Left lung (tissue), 10 donors: Measurements from ENCODE around the gene ENTPD6. TPM values are rescaled to one million over a fixed set of nuclear protein-coding genes. Genes with fewer than 3 reads are reported as not detected.

Experiments used
- ATAC-seq: fragments of 200-7000 bp; cut with Tn5 transposase; one replicate; pipeline ENCODE4 v1.9.1; 2020; ENCODE audit warnings: moderate library complexity
- DNase-seq, 4 donors: peaks; one replicate each; pipeline ENCODE4 v3.0.0-alpha.2; 2013 to 2020
- H3K27ac ChIP-seq, 2 donors: fragments of 200-600 bp; sonication (generic) in 1 of 2; one replicate each; pipeline versions ENCODE4 v1.5.0 to v1.8.0; 2020 to 2021
- H3K27me3 ChIP-seq, 2 donors: fragments of 200-600 bp; sonication (generic) in 1 of 2; one replicate each; pipeline versions ENCODE4 v1.5.0 to v1.8.0; 2020 to 2021
- H3K36me3 ChIP-seq, 2 donors: fragments of 200-600 bp; sonication (generic) in 1 of 2; one replicate each; pipeline versions ENCODE4 v1.5.0 to v1.8.0; 2020 to 2021
- H3K4me1 ChIP-seq, 2 donors: fragments of 200-600 bp; one replicate each; pipeline ENCODE4 v1.8.0; 2021
- H3K4me3 ChIP-seq, 2 donors: fragments of 200-600 bp; sonication (generic) in 1 of 2; one replicate each; pipeline versions ENCODE4 v1.5.0 to v1.8.0; 2020 to 2021; ENCODE audit warnings: mild to moderate bottlenecking in 1 of 2
- H3K9me3 ChIP-seq, 2 donors: fragments of 200-600 bp; sonication (generic) in 1 of 2; one replicate each; pipeline versions ENCODE4 v1.5.0 to v1.8.0; 2020 to 2021
- CTCF ChIP-seq, 2 donors: fragments of 200-600 bp; sonication (generic) in 1 of 2; IDR thresholded peaks; one replicate each; pipeline versions ENCODE4 v1.5.0 to v1.8.0; 2021; ENCODE audit warnings: antibody characterized with exemption in 2 of 2
- intact Hi-C, 2 donors: fragments of 100-400 bp; cut with DNase I; formaldehyde crosslinking; loops; one replicate each; pipeline versions ENCODE4 v1.11.2 to v1.14.2; 2022
- polyA plus RNA-seq, 6 donors: library from polyadenylated mRNA; unstranded; fragments of 120-200 nt; gene quantifications; one replicate each; pipeline ENCODE4 v1.2.1, GENCODE V29; 2013; ENCODE audit not compliant: insufficient read length in 6 of 6
- total RNA-seq, 2 donors: library from RNA; stranded (reverse); fragmentation: NEBNext Ultra II Directional; extraction: Animal tissue kit (Norgen Biotek cat#: 25700); gene quantifications; one replicate each; pipeline ENCODE4 v1.2.1, GENCODE V29; 2021
- donor health status: DM: no; HTN: yes; CAD: no.
- donor health status: DM: no; HTN: no; CAD: no.

Gene ENTPD6
- total and polyA plus RNA-seq, 8 donors: 40.2 to 76.3 (median 47.8) TPM

DNA sequence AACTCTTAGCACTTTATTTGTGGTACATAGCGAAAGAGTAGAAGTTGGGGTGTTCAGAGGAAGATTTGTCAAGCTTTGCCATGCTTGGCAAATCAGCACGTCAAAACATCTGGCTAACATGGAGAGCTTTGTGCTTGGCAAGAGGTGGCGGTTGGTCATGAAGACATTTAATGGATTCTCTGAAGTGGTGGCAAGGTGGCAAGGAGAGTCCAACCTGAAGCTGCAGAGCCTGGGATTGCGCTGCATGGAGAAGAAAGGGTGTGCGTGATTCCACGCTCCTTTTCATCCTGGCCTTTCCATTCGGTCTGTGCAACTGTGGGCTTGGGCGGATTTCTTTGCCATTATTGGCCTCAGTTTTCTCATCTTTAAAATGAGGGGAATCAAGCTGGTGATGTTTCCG, 55.5 kb downstream of the ENTPD6 start:
- H3K27ac ChIP-seq: no peak overlapping the region
- no peaks in the 10 kb centered on the region for H3K9me3 ChIP-seq
- intact Hi-C loops: no loop called here
- peaks cover 6 to 67% of the 10 kb centered on the region in 2 donors for H3K4me1 ChIP-seq
- DNase-seq (no peak), ATAC-seq (no peak)
- no peaks in the 10 kb centered on the region for H3K36me3 ChIP-seq
- no peaks in the 10 kb centered on the region for H3K27me3 ChIP-seq
- no peak for TF ChIP-seq CTCF (IDR thresholded peaks at IDR 0.05)
- H3K4me3 ChIP-seq: no peak overlapping the region

- H3K4me1 ChIP-seq: peaks cover 6 to 66% of the 10 kb centered on the region in 2 donors
- no peak for ATAC-seq
Measured at GRCh38 chr20:25251558-25251957, 56.0 kb downstream of the ENTPD6 start.

DNA sequence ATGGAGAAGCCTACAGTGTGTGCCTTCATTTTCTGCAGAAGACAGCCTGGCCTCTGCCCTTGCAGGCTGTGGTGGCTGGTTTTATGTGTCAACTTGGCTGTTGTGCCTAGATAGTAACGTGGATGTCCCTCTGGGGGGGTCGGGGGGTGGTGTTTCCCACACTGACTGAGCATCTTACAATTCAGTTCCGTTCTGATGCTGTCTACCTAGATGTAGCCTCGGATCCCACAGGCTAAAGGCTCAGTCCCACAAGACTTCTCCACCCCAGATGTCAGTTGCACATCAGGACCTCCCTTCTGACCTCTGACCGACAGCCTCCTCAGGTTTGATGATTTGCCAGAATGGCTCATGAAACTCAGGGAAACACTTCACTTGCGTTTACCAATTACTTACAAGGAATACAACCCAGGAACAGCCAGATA, 56.7 kb downstream of the ENTPD6 start:
- DNase-seq (no peak), ATAC-seq (no peak)
- Histone ChIP-seq H3K36me3 (no peaks in the 10 kb centered on the region), H3K4me1 (peaks cover 6 to 60% of the 10 kb centered on the region in 2 donors), H3K4me3 (no peak overlapping the region), H3K9me3 (no peaks in the 10 kb centered on the region), H3K27me3 (no peaks in the 10 kb centered on the region), H3K27ac (no peak overlapping the region)
- TF ChIP-seq CTCF (IDR thresholded peaks at IDR 0.05): no peak
- intact Hi-C loops: no loop called here

More at GRCh38 chr20:25251558-25251957, 56.0 kb downstream of the ENTPD6 start:
- H3K9me3 ChIP-seq: no peaks in the 10 kb centered on the region
- DNase-seq: no peak
- no peak overlapping the region for H3K4me3 ChIP-seq
- no peak overlapping the region for H3K27ac ChIP-seq
- intact Hi-C loops: no loop called here
- H3K36me3 ChIP-seq: no peaks in the 10 kb centered on the region
- no peak for TF ChIP-seq CTCF (IDR thresholded peaks at IDR 0.05)
- H3K27me3 ChIP-seq: no peaks in the 10 kb centered on the region

DNA sequence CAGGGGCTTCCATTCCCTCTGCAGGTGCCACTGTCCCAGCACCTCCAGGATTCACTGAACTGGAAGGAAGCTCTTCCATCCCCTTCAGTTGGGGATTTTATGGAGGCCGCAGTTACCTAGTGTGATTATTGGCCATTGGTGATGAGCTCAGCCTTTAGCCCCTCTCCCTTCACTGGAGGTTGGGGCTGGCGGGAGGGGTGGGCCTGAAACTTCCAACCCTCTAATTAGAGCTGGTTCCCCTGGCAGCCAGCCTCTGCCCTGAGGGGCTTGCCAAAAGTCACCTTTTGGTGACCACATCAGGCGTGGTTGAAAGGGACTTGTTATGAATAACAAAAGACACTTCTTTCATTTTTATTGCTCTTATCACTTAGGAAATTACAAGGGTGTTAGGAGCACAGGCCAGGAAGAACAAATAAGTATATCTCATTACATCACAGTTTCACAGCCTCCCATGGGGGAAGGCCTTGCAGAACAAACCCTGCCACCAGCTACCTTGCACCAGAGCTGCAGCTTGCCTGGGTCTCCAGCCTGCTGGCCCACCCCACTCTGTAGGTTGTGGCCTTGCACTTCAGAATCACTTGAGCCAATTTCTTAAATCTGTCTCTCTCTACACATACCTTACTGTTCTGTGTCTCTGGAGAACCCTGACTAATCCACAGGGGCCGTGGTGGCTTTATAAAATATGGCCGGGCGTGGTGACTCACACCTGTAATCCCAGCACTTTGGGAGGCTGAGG, 57.3 kb downstream of the ENTPD6 start:
- Histone ChIP-seq H3K27me3 (no peaks in the 10 kb centered on the region), H3K9me3 (no peaks in the 10 kb centered on the region), H3K27ac (no peak overlapping the region), H3K36me3 (no peaks in the 10 kb centered on the region), H3K4me1 (peaks cover 6 to 58% of the 10 kb centered on the region in 2 donors), H3K4me3 (no peak overlapping the region)
- DNase-seq (no peak), ATAC-seq (no peak)
- TF ChIP-seq CTCF (IDR thresholded peaks at IDR 0.05): no peak
- intact Hi-C loops: no loop called here

DNA sequence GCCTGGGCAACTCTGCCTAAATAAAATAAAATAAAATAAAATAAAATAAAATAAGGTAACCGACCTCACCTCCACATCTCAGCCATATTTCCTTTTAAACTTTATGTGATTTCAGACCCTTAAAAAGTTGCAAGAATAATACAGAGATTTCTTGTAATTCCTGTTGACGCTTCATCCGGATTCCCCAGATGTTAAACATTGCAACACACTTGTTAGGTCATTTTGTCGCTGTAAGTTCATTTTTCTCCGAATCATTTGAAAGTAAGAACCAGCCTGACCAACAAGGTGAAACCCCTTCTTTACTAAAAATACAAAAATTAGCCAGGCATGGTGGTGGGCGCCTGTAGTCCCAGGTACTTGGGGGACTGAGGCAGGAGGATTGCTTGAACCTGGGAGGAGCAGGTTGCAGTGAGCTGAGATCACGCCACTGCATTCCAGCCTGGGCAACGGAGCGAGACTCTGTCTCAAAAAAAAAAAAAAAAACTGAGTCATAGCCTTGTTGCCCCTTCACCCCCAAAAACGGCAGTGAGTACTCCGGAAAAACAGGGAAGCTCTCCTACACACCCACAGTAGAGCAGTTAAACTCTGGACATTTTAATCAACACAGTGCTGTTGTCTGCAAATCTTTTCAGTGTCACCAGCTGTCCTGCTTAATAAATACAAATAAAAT, 58.2 kb downstream of the ENTPD6 start:
- Histone ChIP-seq H3K9me3 (no peaks in the 10 kb centered on the region), H3K36me3 (no peaks in the 10 kb centered on the region), H3K4me1 (peaks cover 6 to 55% of the 10 kb centered on the region in 2 donors), H3K27me3 (no peaks in the 10 kb centered on the region), H3K27ac (no peak overlapping the region), H3K4me3 (no peak overlapping the region)
- ATAC-seq (no peak), DNase-seq (no peak)
- no peak for TF ChIP-seq CTCF (IDR thresholded peaks at IDR 0.05)
- intact Hi-C loops: no loop called here
